ENCODE data around the gene EDEM2. TPM values are rescaled to one million over a fixed set of nuclear protein-coding genes. Genes with fewer than 3 reads are reported as not detected.
"Not testable (repeated sequence)": the region's sequence is repeated elsewhere in the genome, so short reads cannot be mapped to it uniquely, and the experiment has no call there.

Gene EDEM2
- total and polyA plus RNA-seq, 2 donors (not counting 1 experiment from before 2014, with no cell fraction given) = 28.1 to 30.4 TPM

- Mint-ChIP-seq H3K4me1 (peaks cover 14% of the 10 kb centered on the region), H3K4me3 (no peak overlapping the region), H3K27me3 (no peaks in the 10 kb centered on the region), H3K9me3 (ENCODE audit: insufficient read depth) (no peaks in the 10 kb centered on the region), H3K27ac (no peak overlapping the region)
- TF ChIP-seq EZH2 (IDR thresholded peaks at IDR 0.05; ENCODE audit: borderline replicate concordance, insufficient read depth, low read depth, low read length, poor library complexity, severe bottlenecking) = no peak
- TF ChIP-seq CTCF (IDR thresholded peaks at IDR 0.05) = no peak
- peaks cover 53% of the 10 kb centered on the region for H4K20me1 ChIP-seq (ENCODE audit: control insufficient read depth, insufficient read depth, low read length, poor library complexity, severe bottlenecking)
- intact Hi-C loops (cut with micrococcal nuclease) = no loop called here
- no peak overlapping the region for H3K9ac ChIP-seq (ENCODE audit: low read length)
- no peak overlapping the region for H3K4me3 ChIP-seq (ENCODE audit: control extremely low read depth in 1 of 5, extremely low read depth in 1 of 5, insufficient read depth in 1 of 5, low read depth in 2 of 5, low read length in 4 of 5)
- 95% methylated on average over 4 of the region's 5 CpGs for whole genome bisulfite sequencing (ENCODE audit: insufficient coverage)
- no peak overlapping the region for H3K27ac ChIP-seq (ENCODE audit: low read length in 2 of 2)
- no peaks in the 10 kb centered on the region for H3K27me3 ChIP-seq (replicated peaks in 1 of 4; ENCODE audit: control extremely low read depth in 1 of 4, control insufficient read depth in 3 of 4, insufficient read depth in 4 of 4, low read length in 3 of 4)
- H3K4me1 ChIP-seq (ENCODE audit: control insufficient read depth in 2 of 2, insufficient read depth in 2 of 2, low read length in 2 of 2) = no peaks in the 10 kb centered on the region
- ATAC-seq (ENCODE audit: low read depth) (no peak), DNase-seq (no peak)
- POLR2A ChIA-PET = no interaction called here
- H3K4me2 ChIP-seq (replicated peaks; ENCODE audit: low read depth, low read length, poor library complexity, severe bottlenecking) = no peak overlapping the region
- peaks cover 10 to 17% of the 10 kb centered on the region in 2 experiments for H3K36me3 ChIP-seq (replicated peaks in 1 of 2; ENCODE audit: control extremely low read depth in 1 of 2, control insufficient read depth in 1 of 2, extremely low read depth in 1 of 2, insufficient read depth in 2 of 2, low read length in 1 of 2)
- H3K9me3 ChIP-seq (ENCODE audit: control extremely low read depth in 1 of 3, control insufficient read depth in 2 of 3, insufficient read depth in 1 of 3, low read length in 2 of 3) = no peaks in the 10 kb centered on the region
- no peak overlapping the region for H2AFZ ChIP-seq (ENCODE audit: insufficient read depth, low read depth, low read length, poor library complexity, severe bottlenecking)
- CTCF ChIA-PET = no interaction called here
- H3K79me2 ChIP-seq (ENCODE audit: control insufficient read depth, insufficient read depth, low read length) = peaks cover 57% of the 10 kb centered on the region
Measured at GRCh38 chr20:35077341-35077740, 69.8 kb downstream of the EDEM2 start.

GRCh38 chr20:35071436-35072153 lies 75.5 kb downstream of the EDEM2 start:
- not testable (repeated sequence) for H3K27ac Mint-ChIP-seq

More at GRCh38 chr20:35071436-35072153, 75.5 kb downstream of the EDEM2 start:
- H3K4me3 ChIP-seq (ENCODE audit: control extremely low read depth in 1 of 5, extremely low read depth in 1 of 5, insufficient read depth in 1 of 5, low read depth in 2 of 5, low read length in 4 of 5); H3K9me3 Mint-ChIP-seq (ENCODE audit: insufficient read depth); H3K4me3 Mint-ChIP-seq; ATAC-seq (ENCODE audit: low read depth); H2AFZ ChIP-seq (ENCODE audit: insufficient read depth, low read depth, low read length, poor library complexity, severe bottlenecking); H3K27me3 Mint-ChIP-seq; H3K4me1 ChIP-seq (ENCODE audit: control insufficient read depth in 2 of 2, insufficient read depth in 2 of 2, low read length in 2 of 2); DNase-seq; H3K4me2 ChIP-seq (replicated peaks; ENCODE audit: low read depth, low read length, poor library complexity, severe bottlenecking); POLR2A ChIA-PET; H3K9ac ChIP-seq (ENCODE audit: low read length); H3K27ac ChIP-seq (ENCODE audit: low read length in 2 of 2); H3K9me3 ChIP-seq (ENCODE audit: control extremely low read depth in 1 of 3, control insufficient read depth in 2 of 3, insufficient read depth in 1 of 3, low read length in 2 of 3); intact Hi-C loops (cut with micrococcal nuclease); H3K27me3 ChIP-seq (replicated peaks in 1 of 4; ENCODE audit: control extremely low read depth in 1 of 4, control insufficient read depth in 3 of 4, insufficient read depth in 4 of 4, low read length in 3 of 4): not testable (repeated sequence)
- H3K36me3 ChIP-seq (replicated peaks in 1 of 2; ENCODE audit: control extremely low read depth in 1 of 2, control insufficient read depth in 1 of 2, extremely low read depth in 1 of 2, insufficient read depth in 2 of 2, low read length in 1 of 2) = peaks cover 2 to 10% of the 10 kb centered on the region in 2 experiments
- CTCF ChIA-PET = interaction anchor here (1.5 kb wide), 1 partner anchor 24 kb away, joined by 5 read pairs; no protein-coding TSS in a partner anchor
- WGBS (ENCODE audit: insufficient coverage) = no CpG with 5 or more reads among the region's 8 CpGs
- peaks cover 20% of the 10 kb centered on the region for H3K79me2 ChIP-seq (ENCODE audit: control insufficient read depth, insufficient read depth, low read length)
- H4K20me1 ChIP-seq (ENCODE audit: control insufficient read depth, insufficient read depth, low read length, poor library complexity, severe bottlenecking) = peaks cover 25% of the 10 kb centered on the region
- peaks cover 24% of the 10 kb centered on the region for H3K4me1 Mint-ChIP-seq
